HT-29 (cell line): ENCODE measurements around the gene SYCE3. TPM values are rescaled to one million over a fixed set of nuclear protein-coding genes. Genes with fewer than 3 reads are reported as not detected.

Source experiments
- DNase-seq: peaks from one replicate; pipeline ENCODE4 v3.0.0-alpha.2; 2015; ENCODE audit warnings: low spot score
- total RNA-seq: library from RNA; depleted of rRNA; stranded (reverse); fragments of >200 nt; shearing (Covaris generic); gene quantifications from 2 replicates; pipeline ENCODE4 v1.2.3, GENCODE V29; 2014

SYCE3 gene
- total RNA-seq, 1 experiment from 2014 or later = not detected

DNA sequence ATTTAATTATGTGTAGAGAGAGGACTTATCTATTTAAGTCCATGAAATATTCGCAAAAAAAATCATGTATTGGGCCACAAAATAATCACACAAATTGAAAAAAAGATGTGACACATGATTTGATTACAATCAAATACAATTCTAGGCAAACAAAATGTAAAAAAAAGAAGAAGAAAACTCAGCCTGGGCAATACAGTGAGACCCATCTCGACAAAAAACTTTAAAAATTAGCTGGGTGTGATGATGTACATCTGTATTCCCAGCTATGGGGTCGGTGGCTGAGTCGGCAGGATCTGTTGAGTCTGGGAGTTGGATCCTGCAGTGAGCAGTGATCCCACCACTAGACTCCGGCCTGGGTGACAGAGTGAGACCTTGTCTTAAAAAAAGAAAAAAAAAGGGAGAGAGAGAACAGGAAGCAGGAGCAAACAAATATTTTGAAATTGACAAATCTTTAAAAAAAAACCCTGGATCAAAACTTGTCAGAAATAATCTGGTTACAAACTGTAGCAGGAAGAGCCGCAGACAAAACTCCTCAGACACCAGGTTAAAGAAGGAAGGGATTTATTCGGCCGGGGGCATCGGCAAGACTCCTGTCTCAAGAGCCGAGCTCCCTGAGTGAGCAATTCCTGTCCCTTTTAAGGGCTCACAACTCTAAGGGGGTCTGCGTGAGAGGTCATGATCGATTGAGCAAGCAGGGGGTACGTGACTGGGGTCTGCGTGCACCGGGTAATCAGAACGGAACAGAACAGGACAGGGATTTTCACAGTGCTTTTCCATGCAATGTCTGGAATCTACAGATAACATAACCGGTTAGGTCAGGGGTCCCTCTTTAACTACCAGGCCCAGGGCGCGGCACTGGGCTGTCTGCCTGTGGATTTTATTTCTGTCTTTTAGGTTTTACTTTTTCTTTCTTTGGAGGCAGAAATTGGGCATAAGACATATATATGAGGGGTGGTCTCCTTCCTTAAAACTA, 29.6 kb downstream of the SYCE3 start:
- DNase-seq = no peak

DNA sequence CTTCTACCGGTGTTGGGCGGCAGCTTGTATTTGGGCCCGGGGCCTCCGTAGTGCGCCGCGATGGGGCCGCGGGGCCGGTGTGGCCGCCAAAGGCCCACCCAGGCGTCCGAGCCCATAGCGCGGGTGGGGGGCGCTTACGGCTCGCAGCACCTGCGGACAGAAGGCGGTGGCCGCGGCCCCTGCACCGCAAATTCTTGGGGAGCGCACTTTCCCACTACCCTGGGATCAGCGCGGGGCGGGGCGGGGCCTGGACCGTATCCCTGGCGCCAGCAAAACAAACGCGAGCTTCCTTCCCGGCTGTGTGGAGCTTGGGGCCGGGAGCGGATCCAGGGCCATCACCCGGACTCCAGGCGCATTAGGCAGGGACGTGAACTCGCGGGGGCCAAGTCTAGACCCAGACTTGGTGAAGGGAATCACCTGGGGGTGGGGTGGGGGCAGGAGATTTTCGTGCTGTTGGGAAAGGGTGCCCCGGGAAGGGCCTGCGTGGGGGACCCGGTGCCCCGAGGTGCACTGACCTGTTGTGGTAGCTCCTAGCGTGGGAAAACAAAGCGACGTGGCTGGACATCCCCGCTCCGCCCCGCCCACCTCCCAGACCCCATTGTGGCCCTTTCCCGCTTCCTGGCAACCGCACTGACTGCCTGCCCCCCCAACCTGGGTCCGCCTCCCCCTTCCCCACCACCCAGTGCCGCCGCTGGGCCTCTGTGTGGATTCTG, 30.6 kb downstream of the SYCE3 start:
- DNase-seq = peak; percentile 35

- peak; percentile 17 for DNase-seq
Measured at GRCh38 chr22:50531546-50531961, 31.2 kb downstream of the SYCE3 start.

DNA sequence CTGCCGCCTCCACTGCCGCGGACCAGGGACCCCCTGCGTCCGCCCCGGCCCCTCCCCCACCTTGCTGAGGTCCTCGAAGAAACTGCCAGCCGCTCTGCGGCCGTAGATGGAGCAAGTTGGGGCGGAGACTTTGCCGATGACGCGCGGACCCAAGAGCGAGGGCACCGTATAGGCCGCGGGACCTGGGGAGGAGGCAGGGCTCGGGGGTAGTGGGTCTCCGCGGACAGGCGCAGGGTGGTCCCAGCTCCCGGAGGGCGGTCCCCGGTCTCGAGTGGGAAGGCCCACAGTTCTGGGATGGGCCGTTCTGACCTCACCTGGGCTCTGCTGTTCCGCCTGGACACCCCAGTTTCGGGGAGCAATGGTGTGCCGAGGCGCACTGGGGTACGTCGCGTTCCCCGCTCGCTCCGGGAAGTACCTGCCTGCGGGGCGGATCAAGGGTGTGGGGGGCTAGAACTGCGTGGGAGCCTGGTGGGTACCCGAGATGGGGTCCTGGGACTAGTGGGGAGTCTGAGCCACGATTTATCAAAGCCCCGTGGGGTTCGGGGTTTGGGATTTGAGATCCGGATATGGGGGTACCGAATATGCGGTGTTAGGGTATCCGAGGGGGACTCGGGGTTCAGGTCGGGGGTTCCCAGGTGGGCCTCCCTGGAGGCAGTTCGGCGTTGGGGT, 31.7 kb downstream of the SYCE3 start:
- peak; percentile 50 for DNase-seq

GRCh38 chr22:50530580-50530876, 32.2 kb downstream of the SYCE3 start:
- no peak for DNase-seq

- DNase-seq = peak; percentile 25
Measured at GRCh38 chr22:50529897-50530579, 32.7 kb downstream of the SYCE3 start, which contains the start of gene TYMP. TSS of gene TYMP (minus strand) at chr22:50530012. CDS start at chr22:50529709, 303 bp downstream.

- no peak for DNase-seq
Measured at GRCh38 chr22:50529416-50529896, 33.3 kb downstream of the SYCE3 start.

DNA sequence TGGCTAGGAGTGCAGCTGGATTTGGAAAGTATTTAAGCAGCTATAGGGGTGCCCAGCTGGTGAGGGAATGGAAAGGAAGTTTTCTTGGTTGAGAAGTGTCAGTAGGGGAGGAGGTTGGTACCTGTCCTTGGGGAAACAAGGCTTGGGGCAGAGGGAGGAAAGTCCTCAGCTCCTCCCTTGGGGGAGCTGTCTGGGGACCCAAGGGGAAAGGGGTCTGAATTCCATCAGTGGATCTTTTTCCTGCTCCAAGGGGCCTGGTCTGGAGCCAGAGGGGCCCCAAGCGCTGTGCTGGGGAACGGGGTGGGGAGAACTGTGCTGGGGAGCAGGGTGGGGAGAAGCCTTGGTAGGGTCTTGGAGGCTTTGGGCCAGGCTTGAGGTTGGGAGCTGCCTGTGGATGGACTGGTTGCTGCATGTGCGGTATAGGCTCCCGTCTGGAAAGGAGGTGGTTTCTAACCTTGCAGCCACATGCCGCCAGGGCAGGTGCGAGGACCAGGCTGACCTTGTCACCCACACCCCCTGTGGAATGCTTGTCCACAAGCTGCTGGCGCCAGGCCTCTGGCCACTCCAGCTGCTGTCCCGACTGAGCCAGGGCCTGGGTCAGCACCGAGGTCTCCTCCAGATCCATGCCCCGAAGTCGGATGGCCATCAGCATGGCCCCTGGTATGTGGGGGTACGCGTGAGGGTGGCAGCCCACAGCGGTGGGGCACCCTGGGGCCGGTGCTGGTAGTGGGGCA, 33.9 kb downstream of the SYCE3 start:
- no peak for DNase-seq

GRCh38 chr22:50527921-50528681, 34.6 kb downstream of the SYCE3 start:
- no peak for DNase-seq

- peak; percentile 19 for DNase-seq
Measured at GRCh38 chr22:50526834-50527801, 35.6 kb downstream of the SYCE3 start.

GRCh38 chr22:50526108-50526833, 36.4 kb downstream of the SYCE3 start:
- DNase-seq = peak; percentile 19

DNA sequence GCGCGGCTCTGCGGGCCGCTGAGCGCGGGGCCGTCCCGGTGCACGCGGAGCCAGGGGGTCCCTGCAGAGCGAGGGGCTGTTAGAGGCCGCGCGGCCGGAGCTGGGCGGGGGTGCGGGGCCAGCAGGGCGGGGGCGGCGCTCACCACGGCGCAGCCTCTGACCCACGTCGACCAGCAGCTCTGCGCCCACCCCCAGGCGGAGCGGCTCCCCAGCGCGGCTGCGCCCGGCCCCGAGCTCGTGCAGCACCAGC, 36.9 kb downstream of the SYCE3 start:
- no peak for DNase-seq

DNA sequence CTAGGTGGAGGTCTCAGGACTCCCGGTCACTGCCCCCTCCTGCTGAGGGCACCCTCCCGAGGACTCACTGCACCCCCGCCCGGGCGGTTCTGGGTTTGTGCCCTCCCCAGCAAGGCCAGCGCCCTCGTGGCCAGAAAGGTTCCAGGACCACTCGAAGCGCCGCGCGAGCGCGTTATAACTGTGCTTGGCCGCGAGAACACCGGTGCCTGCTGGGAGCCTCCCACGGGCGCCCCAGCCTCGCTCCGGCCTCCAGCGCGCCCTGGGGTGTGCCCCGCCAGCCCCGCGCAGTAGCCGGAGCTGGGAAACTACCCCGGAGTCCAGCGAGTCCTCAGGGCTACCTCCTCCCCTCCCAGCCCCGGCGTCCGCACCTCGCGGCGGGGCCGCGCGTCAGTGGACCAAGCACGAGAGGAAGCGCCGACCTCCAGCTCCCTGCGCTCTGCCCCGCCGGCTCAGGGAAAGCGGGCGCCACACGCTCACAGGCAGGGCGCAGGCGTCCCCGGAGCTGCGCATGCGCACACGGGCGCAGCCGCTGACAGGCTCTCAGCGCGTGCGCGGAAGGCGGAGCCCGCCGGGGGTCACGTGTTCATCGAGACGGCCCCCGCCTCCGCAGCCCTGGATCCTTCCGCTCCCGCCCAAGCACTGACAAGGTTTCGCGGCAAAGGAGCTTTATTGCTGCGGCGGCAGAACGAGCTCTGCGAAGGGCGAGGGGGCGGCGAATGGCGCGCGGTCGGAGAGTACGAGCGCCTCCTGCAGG, 37.4 kb downstream of the SYCE3 start, which contains the start of gene SCO2:
Gene SCO2 (minus strand): TSS at position 495 of the 754 bp plus-strand sequence. CDS start 1,187 bp downstream, outside the sequence.
- peak; percentile 94 for DNase-seq

GRCh38 chr22:50524676-50525103, 38.0 kb downstream of the SYCE3 start:
- DNase-seq = peak; percentile 33

GRCh38 chr22:50523806-50524675, 38.7 kb downstream of the SYCE3 start:
- peak; percentile 13 for DNase-seq

- DNase-seq = no peak
Measured at GRCh38 chr22:50523458-50523805, 39.3 kb downstream of the SYCE3 start.
